NT2/D1 (cell line): ENCODE measurements around the gene F12.

ENCODE experiments used
- DNase-seq: peaks from one replicate; pipeline ENCODE4 v3.0.0-alpha.2; 2011; ENCODE audit warnings: low read depth, low spot score
- H3K27me3 ChIP-seq: 2 replicates; pipeline ENCODE4 v1.6.0; 2011; ENCODE audit warnings: mild to moderate bottlenecking; ENCODE audit not compliant: insufficient read length, insufficient read depth
- H3K36me3 ChIP-seq: 2 replicates; pipeline ENCODE4 v1.6.1; 2011; ENCODE audit warnings: mild to moderate bottlenecking, low read length, mixed read lengths; ENCODE audit not compliant: insufficient read depth, insufficient read length
- H3K4me1 ChIP-seq: 2 replicates; pipeline ENCODE4 v1.5.1; 2011; ENCODE audit not compliant: insufficient read depth, insufficient read length
- H3K4me3 ChIP-seq: 2 replicates; pipeline ENCODE4 v1.5.1; 2011; ENCODE audit warnings: low read depth; ENCODE audit not compliant: insufficient read length
- H3K9ac ChIP-seq: 2 replicates; pipeline ENCODE4 v1.6.0; 2011; ENCODE audit warnings: low read depth; ENCODE audit not compliant: insufficient read length
- H3K9me3 ChIP-seq: 2 replicates; pipeline ENCODE4 v1.5.1; 2011; ENCODE audit warnings: mild to moderate bottlenecking, low read length; ENCODE audit not compliant: insufficient read depth
- SUZ12 ChIP-seq: IDR thresholded peaks from 2 replicates; pipeline ENCODE4 v1.6.1; 2011; ENCODE audit not compliant: insufficient read length, insufficient read depth; ENCODE audit errors: extremely low read depth
- YY1 ChIP-seq: IDR thresholded peaks from 2 replicates; pipeline ENCODE4 v1.6.1; 2011; ENCODE audit not compliant: insufficient read length, insufficient read depth
- ZNF274 ChIP-seq: IDR thresholded peaks from 2 replicates; pipeline ENCODE4 v1.6.1; 2011; ENCODE audit warnings: mild to moderate bottlenecking, low read depth, low read length

F12 gene

GRCh38 chr5:177355162-177355867 lies 54.0 kb downstream of the F12 start:
- H3K4me3 ChIP-seq = no peak overlapping the region
- peaks cover 3% of the 10 kb centered on the region for H3K27me3 ChIP-seq
- no peak for DNase-seq
- H3K9me3 ChIP-seq = peaks cover 6% of the 10 kb centered on the region; the same call in 1 of the 2 replicates
- TF ChIP-seq SUZ12 (no peak), YY1 (no peak)
- H3K9ac ChIP-seq = no peak overlapping the region
- H3K4me1 ChIP-seq = peaks cover 5% of the 10 kb centered on the region
- peaks cover 3% of the 10 kb centered on the region for H3K36me3 ChIP-seq

GRCh38 chr5:177354711-177355110 lies 54.7 kb downstream of the F12 start:
- H3K4me1 ChIP-seq = peaks cover 7% of the 10 kb centered on the region
- peaks cover 6% of the 10 kb centered on the region; the same call in 1 of the 2 replicates for H3K9me3 ChIP-seq
- no peak overlapping the region for H3K9ac ChIP-seq
- peaks cover 9% of the 10 kb centered on the region for H3K36me3 ChIP-seq
- H3K27me3 ChIP-seq = peaks cover 3% of the 10 kb centered on the region
- no peak overlapping the region for H3K4me3 ChIP-seq
- DNase-seq = no peak
- no peak for TF ChIP-seq SUZ12
- no peak for TF ChIP-seq YY1
- no peak for TF ChIP-seq ZNF274

GRCh38 chr5:177354256-177354655 lies 55.1 kb downstream of the F12 start:
- peaks cover 7% of the 10 kb centered on the region for H3K4me1 ChIP-seq
- TF ChIP-seq ZNF274 (no peak), YY1 (no peak), SUZ12 (no peak)
- peaks cover 3% of the 10 kb centered on the region for H3K27me3 ChIP-seq
- no peak overlapping the region for H3K9ac ChIP-seq
- no peak overlapping the region for H3K4me3 ChIP-seq
- no peak for DNase-seq
- peaks cover 6% of the 10 kb centered on the region; the same call in 1 of the 2 replicates for H3K9me3 ChIP-seq
- H3K36me3 ChIP-seq = peaks cover 14% of the 10 kb centered on the region

- no peak overlapping the region for H3K4me3 ChIP-seq
- no peak overlapping the region for H3K9ac ChIP-seq
- peaks cover 6% of the 10 kb centered on the region; the same call in 1 of the 2 replicates for H3K9me3 ChIP-seq
- H3K4me1 ChIP-seq = peaks cover 4% of the 10 kb centered on the region
- peaks cover 3% of the 10 kb centered on the region for H3K27me3 ChIP-seq
- DNase-seq = no peak
- no peak for TF ChIP-seq YY1
- TF ChIP-seq SUZ12 = no peak
- no peak for TF ChIP-seq ZNF274
- H3K36me3 ChIP-seq = peaks cover 18% of the 10 kb centered on the region
These were observed 56.3 kb downstream of the F12 start for GRCh38 chr5:177353093-177353492.
